ENCODE results near the gene PUS3. TPM values are rescaled to one million over a fixed set of nuclear protein-coding genes. Genes with fewer than 3 reads are reported as not detected.
A peak's percentile ranks its signal among the peaks of the same experiment; 100 is the strongest.

PUS3 gene
- total RNA-seq, 1 experiment from 2014 or later = 22.4 TPM

DNA sequence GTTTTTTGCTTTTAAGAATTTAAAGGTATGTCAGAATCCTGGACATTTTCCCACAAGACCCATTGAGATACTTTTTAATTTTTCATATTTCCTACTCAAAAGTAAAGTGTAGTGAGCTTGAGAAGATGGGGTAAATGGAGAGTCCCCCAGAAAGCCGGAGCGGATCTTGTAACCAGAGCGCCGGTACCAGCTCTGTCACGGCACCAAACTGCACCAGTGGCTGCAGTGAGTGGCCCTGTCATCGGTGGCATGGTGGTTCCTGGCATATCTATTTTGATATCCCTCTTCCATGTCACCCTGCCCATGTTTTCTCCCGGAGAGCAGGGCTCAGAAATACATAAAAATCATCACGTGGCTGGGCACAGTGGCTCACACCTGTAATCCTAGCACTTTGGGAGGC is 20.6 kb upstream of the PUS3 start:
- Histone ChIP-seq H3K27me3 (replicated peaks; ENCODE audit: control insufficient read depth, insufficient read depth, low read length) (no peaks in the 10 kb centered on the region), H3K36me3 (ENCODE audit: control insufficient read depth, insufficient read depth, low read length) (no peaks in the 10 kb centered on the region), H3K4me1 (no peaks in the 10 kb centered on the region), H3K9me3 (no peaks in the 10 kb centered on the region), H3K4me3 (ENCODE audit: low read depth, low read length) (no peak overlapping the region)
- no peak for DNase-seq
- H3K27me3 Mint-ChIP-seq (ENCODE audit: insufficient read depth, unreplicated experiment) = peaks cover 14% of the 10 kb centered on the region
- CTCF ChIA-PET = interaction anchor here (1.1 to 1.6 kb wide), 2 partner anchors 139 to 270 kb away, joined by 8 to 10 read pairs; partner anchors contain the start of gene CDON
- POLR2A ChIA-PET = no interaction called here
- H3K4me3 Mint-ChIP-seq (ENCODE audit: unreplicated experiment) = no peak overlapping the region
- H3K9me3 Mint-ChIP-seq (ENCODE audit: unreplicated experiment) = no peaks in the 10 kb centered on the region
- BruUV-seq (replicated peaks) = no TSS peak
- H3K36me3 Mint-ChIP-seq (ENCODE audit: insufficient read depth, unreplicated experiment) = no peaks in the 10 kb centered on the region
- TF ChIP-seq, protein P1, sequence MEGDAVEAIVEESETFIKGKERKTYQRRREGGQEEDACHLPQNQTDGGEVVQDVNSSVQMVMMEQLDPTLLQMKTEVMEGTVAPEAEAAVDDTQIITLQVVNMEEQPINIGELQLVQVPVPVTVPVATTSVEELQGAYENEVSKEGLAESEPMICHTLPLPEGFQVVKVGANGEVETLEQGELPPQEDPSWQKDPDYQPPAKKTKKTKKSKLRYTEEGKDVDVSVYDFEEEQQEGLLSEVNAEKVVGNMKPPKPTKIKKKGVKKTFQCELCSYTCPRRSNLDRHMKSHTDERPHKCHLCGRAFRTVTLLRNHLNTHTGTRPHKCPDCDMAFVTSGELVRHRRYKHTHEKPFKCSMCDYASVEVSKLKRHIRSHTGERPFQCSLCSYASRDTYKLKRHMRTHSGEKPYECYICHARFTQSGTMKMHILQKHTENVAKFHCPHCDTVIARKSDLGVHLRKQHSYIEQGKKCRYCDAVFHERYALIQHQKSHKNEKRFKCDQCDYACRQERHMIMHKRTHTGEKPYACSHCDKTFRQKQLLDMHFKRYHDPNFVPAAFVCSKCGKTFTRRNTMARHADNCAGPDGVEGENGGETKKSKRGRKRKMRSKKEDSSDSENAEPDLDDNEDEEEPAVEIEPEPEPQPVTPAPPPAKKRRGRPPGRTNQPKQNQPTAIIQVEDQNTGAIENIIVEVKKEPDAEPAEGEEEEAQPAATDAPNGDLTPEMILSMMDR (IDR thresholded peaks at IDR 0.05; ENCODE audit: insufficient read depth in 1 of 2, low read depth in 1 of 2, low read length in 1 of 2, severe bottlenecking in 1 of 2, unreplicated experiment in 1 of 2) = no peak
- intact Hi-C loops (cut with micrococcal nuclease; ENCODE audit: unreplicated experiment) = loop anchor here (1.0 to 5.0 kb wide), 5 partner anchors 138 to 344 kb away; partner anchors contain the start of genes FOXRED1 and SRPRA
- H3K27ac Mint-ChIP-seq (ENCODE audit: unreplicated experiment) = no peak overlapping the region
- H3K4me1 Mint-ChIP-seq (ENCODE audit: low read depth, unreplicated experiment) = no peaks in the 10 kb centered on the region

DNA sequence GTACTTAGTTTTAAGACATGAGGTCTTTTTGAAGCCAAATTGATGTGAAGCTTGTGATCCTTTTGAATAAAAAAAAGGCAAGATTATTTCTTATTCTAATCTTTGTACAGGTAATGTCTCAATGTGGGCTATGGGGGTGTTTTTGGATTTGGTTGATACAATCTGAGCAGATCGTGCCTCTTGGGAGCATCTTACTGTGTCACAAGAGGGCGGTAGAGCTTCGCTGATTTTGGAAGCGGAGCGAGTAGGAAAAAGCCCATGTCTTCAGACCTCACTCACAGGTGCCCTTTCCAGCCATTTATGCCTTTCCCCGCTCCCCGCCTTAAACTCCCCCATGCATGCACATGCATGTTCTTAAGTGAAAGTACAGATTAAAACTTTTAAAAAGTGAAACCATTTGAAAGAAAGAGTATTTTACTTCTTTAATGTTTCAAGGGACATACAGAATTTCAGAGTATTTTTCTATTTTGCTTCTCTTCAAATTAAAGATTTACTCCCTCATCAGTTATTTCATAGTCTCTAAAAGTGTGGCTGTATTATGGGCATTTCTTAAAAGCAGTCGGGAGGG is 20.1 kb upstream of the PUS3 start:
- no peaks in the 10 kb centered on the region for H3K36me3 ChIP-seq (ENCODE audit: control insufficient read depth, insufficient read depth, low read length)
- Mint-ChIP-seq H3K4me1 (ENCODE audit: low read depth, unreplicated experiment) (no peaks in the 10 kb centered on the region), H3K9me3 (ENCODE audit: unreplicated experiment) (no peaks in the 10 kb centered on the region), H3K4me3 (ENCODE audit: unreplicated experiment) (no peak overlapping the region), H3K27ac (ENCODE audit: unreplicated experiment) (no peak overlapping the region), H3K27me3 (ENCODE audit: insufficient read depth, unreplicated experiment) (peaks cover 14% of the 10 kb centered on the region), H3K36me3 (ENCODE audit: insufficient read depth, unreplicated experiment) (no peaks in the 10 kb centered on the region)
- no peaks in the 10 kb centered on the region for H3K9me3 ChIP-seq
- TF ChIP-seq, protein P1 (IDR thresholded peaks at IDR 0.05; ENCODE audit: insufficient read depth in 1 of 2, low read depth in 1 of 2, low read length in 1 of 2, severe bottlenecking in 1 of 2, unreplicated experiment in 1 of 2) = peak; percentile 95 to 98
- no peaks in the 10 kb centered on the region for H3K4me1 ChIP-seq
- no TSS peak for BruUV-seq (replicated peaks)
- DNase-seq = peak; percentile 79 to 84
- 0 out of 2 replicates have a peak, but pooled peaks cover 2% of the 10 kb centered on the region for H3K27me3 ChIP-seq (replicated peaks; ENCODE audit: control insufficient read depth, insufficient read depth, low read length)
- no peak overlapping the region for H3K4me3 ChIP-seq (ENCODE audit: low read depth, low read length)
- intact Hi-C loops (cut with micrococcal nuclease; ENCODE audit: unreplicated experiment) = loop anchor here (1.0 to 5.0 kb wide), 5 partner anchors 138 to 344 kb away; partner anchors contain the start of genes FOXRED1 and SRPRA
- ChIA-PET CTCF (interaction anchor here (1.1 to 1.6 kb wide), 2 partner anchors 139 to 271 kb away, joined by 8 to 10 read pairs; partner anchors contain the start of gene CDON), POLR2A (no interaction called here)

DNA sequence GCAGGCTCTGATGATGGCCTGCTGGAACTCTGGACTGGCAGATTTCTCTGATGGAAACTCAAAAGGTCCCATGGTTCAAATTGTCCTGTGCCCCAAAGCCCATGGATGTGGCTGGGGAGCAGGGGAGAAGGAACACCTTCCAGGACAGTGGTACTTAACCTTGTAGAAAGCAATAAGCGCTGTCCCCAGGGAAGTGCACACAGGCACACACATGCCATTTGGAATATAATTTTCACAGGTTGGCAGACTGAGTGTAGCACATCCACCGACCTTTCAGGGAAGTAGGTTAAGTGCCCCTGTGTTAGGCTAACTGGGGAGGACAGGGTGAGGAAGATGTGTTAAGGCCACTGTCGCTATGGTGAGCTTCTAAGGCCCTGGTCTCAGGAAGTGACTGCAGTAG is 19.1 kb upstream of the PUS3 start:
- H3K36me3 Mint-ChIP-seq (ENCODE audit: insufficient read depth, unreplicated experiment) = no peaks in the 10 kb centered on the region
- H3K4me3 Mint-ChIP-seq (ENCODE audit: unreplicated experiment) = no peak overlapping the region
- peaks cover 13% of the 10 kb centered on the region for H3K27me3 Mint-ChIP-seq (ENCODE audit: insufficient read depth, unreplicated experiment)
- Histone ChIP-seq H3K9me3 (no peaks in the 10 kb centered on the region), H3K27me3 (replicated peaks; ENCODE audit: control insufficient read depth, insufficient read depth, low read length) (0 out of 2 replicates have a peak, but pooled peaks cover 2% of the 10 kb centered on the region), H3K4me1 (no peaks in the 10 kb centered on the region), H3K4me3 (ENCODE audit: low read depth, low read length) (no peak overlapping the region), H3K36me3 (ENCODE audit: control insufficient read depth, insufficient read depth, low read length) (no peaks in the 10 kb centered on the region)
- POLR2A ChIA-PET = no interaction called here
- CTCF ChIA-PET = interaction anchor here (1.6 kb wide), 1 partner anchor 141 kb away, joined by 5 read pairs; the partner anchor contains the start of gene CDON
- H3K4me1 Mint-ChIP-seq (ENCODE audit: low read depth, unreplicated experiment) = no peaks in the 10 kb centered on the region
- TF ChIP-seq, protein P1 (IDR thresholded peaks at IDR 0.05; ENCODE audit: insufficient read depth in 1 of 2, low read depth in 1 of 2, low read length in 1 of 2, severe bottlenecking in 1 of 2, unreplicated experiment in 1 of 2) = no peak
- H3K9me3 Mint-ChIP-seq (ENCODE audit: unreplicated experiment) = no peaks in the 10 kb centered on the region
- no peak overlapping the region for H3K27ac Mint-ChIP-seq (ENCODE audit: unreplicated experiment)
- BruUV-seq (replicated peaks) = no TSS peak
- DNase-seq = no peak
- intact Hi-C loops (cut with micrococcal nuclease; ENCODE audit: unreplicated experiment) = loop anchor here (5.0 kb wide), 2 partner anchors 220 to 345 kb away; partner anchors contain the start of genes FOXRED1 and SRPRA

Data from Caco-2 (cell line).